Upper lobe of left lung (tissue), 6 donors: ENCODE data around the gene ACKR2. TPM values are rescaled to one million over a fixed set of nuclear protein-coding genes. Genes with fewer than 3 reads are reported as not detected.

Source experiments
- ATAC-seq, 2 donors: fragments of 200-7000 bp; cut with Tn5 transposase; one replicate each; pipeline ENCODE4 v1.9.1; 2022; ENCODE audit warnings: mild to moderate bottlenecking in 2 of 2, moderate library complexity in 2 of 2; ENCODE audit not compliant: low FRiP score in 2 of 2
- DNase-seq, 2 donors: peaks; one replicate each; pipeline ENCODE4 v3.0.0-alpha.2; 2019 to 2020
- H3K27ac ChIP-seq, 4 donors: fragments of 200-600 bp; sonication (generic); one replicate each; pipeline ENCODE4 v1.5.1; 2016 to 2019
- H3K27me3 ChIP-seq, 4 donors: fragments of 200-600 bp; sonication (generic); one replicate each; pipeline ENCODE4 v1.5.1; 2017 to 2019
- H3K36me3 ChIP-seq, 4 donors: fragments of 200-600 bp; sonication (generic); one replicate each; pipeline ENCODE4 v1.5.1; 2016 to 2019
- H3K4me1 ChIP-seq, 4 donors: fragments of 200-600 bp; sonication (generic); one replicate each; pipeline ENCODE4 v1.5.1; 2018 to 2019
- H3K4me3 ChIP-seq, 4 donors: fragments of 200-600 bp; sonication (generic); one replicate each; pipeline ENCODE4 v1.5.1; 2017 to 2019; ENCODE audit warnings: mild to moderate bottlenecking in 2 of 4, moderate library complexity in 1 of 4
- H3K9me3 ChIP-seq, 4 donors: fragments of 200-600 bp; sonication (generic); one replicate each; pipeline ENCODE4 v1.5.1; 2018 to 2019
- EP300 ChIP-seq, 4 donors: sonication (generic); formaldehyde crosslinking; IDR thresholded peaks; one replicate each; pipeline ENCODE4 v1.5.1; 2017; ENCODE audit warnings: antibody characterized with exemption in 4 of 4, control low read depth in 2 of 4
- POLR2A ChIP-seq, 4 donors: fragments of 450-650 bp; IDR thresholded peaks; one replicate each; pipeline ENCODE4 v1.5.1; 2016 to 2017; ENCODE audit warnings: antibody characterized with exemption in 4 of 4, mild to moderate bottlenecking in 2 of 4
- POLR2AphosphoS5 ChIP-seq, 2 donors: sonication (generic); formaldehyde crosslinking; IDR thresholded peaks; one replicate each; pipeline ENCODE4 v1.5.1; 2017; ENCODE audit warnings: antibody characterized with exemption in 2 of 2
- WGBS, 2 donors: methylation state at CpG; one replicate each; pipeline ENCODE4 v1.1.5; 2017 to 2018; 5-methylcytosine and 5-hydroxymethylcytosine counted together
- total RNA-seq, 6 donors: library from RNA; depleted of rRNA in 4 of 6; stranded (reverse); fragments of >200 nt in 4 of 6; gene quantifications; one replicate each; pipeline versions ENCODE4 v1.1.0 to v1.2.1, GENCODE V29; 2016 to 2021
- TF ChIP-seq, protein P1 (sequence below), 6 experiments: fragments of 450-650 bp in 4 of 6; fragments of 200-600 bp in 2 of 6; sonication (generic) in 2 of 6; IDR thresholded peaks; one replicate each; pipeline ENCODE4 v1.5.1; 2016 to 2019; ENCODE audit warnings: antibody characterized with exemption in 6 of 6
- donor health status: DM: no; HTN: no; CAD: no; lungs with moderate emphysema.
- donor health status: DM: no; HTN: yes; CAD: no; lungs with severe emphysema.

ACKR2 gene
- total RNA-seq, 6 donors from 2014 or later = 1.1 to 8.2 (median 2.3) TPM; not detected in 1

DNA sequence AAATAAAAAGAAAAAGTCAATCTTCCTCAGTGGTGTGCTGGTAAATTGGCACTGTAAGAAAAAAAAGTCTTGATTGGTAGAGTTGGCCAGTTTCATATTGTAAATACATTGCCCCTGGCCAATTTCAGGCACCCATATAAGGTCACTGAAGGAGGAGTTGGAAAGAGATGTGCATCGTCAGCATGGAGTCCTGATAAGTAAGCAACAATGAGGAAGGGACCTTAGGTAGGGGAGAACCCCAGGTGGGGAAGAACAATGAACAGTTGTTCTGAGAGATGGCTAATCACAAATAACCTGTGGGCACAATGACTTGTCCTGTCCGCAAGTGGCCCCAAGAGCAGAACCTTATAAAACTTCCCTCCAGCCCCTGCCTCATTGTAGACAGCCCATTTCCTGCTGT is 75.1 kb downstream of the ACKR2 start:
- Histone ChIP-seq H3K4me1 (peaks cover 3 to 11% (median 8%) of the 10 kb centered on the region in 4 donors), H3K9me3 (no peaks in the 10 kb centered on the region), H3K36me3 (no peaks in the 10 kb centered on the region), H3K4me3 (no peak overlapping the region), H3K27ac (no peak overlapping the region), H3K27me3 (no peaks in the 10 kb centered on the region)
- ATAC-seq (no peak), DNase-seq (no peak)
- 55 to 84% methylated on average over 2 of the region's 2 CpGs for WGBS, 2 donors
- TF ChIP-seq EP300 (IDR thresholded peaks at IDR 0.05) = no peak
- TF ChIP-seq, protein P1, sequence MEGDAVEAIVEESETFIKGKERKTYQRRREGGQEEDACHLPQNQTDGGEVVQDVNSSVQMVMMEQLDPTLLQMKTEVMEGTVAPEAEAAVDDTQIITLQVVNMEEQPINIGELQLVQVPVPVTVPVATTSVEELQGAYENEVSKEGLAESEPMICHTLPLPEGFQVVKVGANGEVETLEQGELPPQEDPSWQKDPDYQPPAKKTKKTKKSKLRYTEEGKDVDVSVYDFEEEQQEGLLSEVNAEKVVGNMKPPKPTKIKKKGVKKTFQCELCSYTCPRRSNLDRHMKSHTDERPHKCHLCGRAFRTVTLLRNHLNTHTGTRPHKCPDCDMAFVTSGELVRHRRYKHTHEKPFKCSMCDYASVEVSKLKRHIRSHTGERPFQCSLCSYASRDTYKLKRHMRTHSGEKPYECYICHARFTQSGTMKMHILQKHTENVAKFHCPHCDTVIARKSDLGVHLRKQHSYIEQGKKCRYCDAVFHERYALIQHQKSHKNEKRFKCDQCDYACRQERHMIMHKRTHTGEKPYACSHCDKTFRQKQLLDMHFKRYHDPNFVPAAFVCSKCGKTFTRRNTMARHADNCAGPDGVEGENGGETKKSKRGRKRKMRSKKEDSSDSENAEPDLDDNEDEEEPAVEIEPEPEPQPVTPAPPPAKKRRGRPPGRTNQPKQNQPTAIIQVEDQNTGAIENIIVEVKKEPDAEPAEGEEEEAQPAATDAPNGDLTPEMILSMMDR (IDR thresholded peaks at IDR 0.05) = no peak
- no peak for TF ChIP-seq POLR2A (IDR thresholded peaks at IDR 0.05)
- TF ChIP-seq POLR2AphosphoS5 (IDR thresholded peaks at IDR 0.05) = no peak

DNA sequence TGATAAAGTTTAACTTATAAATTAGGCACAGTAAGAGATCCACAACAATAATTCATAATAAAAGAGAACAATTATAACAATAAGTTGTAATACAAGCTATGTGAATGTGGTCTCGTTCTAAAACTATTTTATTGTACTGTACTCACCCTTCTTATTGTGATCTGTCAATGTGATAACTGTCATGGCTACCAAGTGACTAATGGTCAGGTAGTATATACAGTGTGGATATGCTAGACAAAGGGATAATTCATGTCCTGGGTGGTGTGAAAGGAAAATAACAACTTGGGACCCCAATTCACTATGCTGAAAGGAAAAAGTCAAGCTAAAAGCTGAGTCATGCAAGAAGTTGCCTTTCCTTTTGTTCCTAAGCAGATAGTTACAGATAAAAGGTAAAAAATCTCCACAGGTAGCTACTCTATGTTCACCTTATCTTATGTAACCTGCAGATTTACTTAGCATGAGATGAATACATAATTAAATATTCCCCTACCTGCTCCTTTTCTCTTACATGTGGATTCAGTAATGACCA is 77.1 kb downstream of the ACKR2 start:
- H3K9me3 ChIP-seq = no peaks in the 10 kb centered on the region
- WGBS, 2 donors = 84 to 90% methylated on average over 1 of the region's 1 CpG
- ATAC-seq = no peak

DNA sequence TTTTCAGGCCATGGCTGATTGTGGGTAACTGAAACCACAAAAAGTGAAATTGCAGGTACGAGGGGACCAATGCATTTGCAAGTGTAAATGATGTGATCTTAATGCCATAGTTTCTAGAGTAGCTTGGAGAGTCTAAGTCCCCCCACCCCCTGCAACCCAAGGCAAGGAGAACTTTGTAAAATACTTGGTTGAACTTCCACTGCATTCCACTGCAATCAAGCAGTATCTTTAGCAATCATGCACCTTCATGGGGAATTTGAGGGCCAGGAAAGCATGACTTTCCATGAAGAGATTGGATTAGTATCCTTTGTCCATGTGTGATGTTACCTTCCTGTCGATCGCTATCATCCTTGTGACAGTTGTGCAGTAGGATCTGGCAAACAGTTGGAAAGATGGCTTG is 77.8 kb downstream of the ACKR2 start:
- DNase-seq (no peak), ATAC-seq (no peak)
- H3K4me1 ChIP-seq = no peaks in the 10 kb centered on the region
- 79 to 89% methylated on average over 3 of the region's 3 CpGs for WGBS, 2 donors
- no peak overlapping the region for H3K4me3 ChIP-seq
- no peaks in the 10 kb centered on the region for H3K36me3 ChIP-seq
- H3K27ac ChIP-seq = no peak overlapping the region
- TF ChIP-seq, protein P1 (IDR thresholded peaks at IDR 0.05) = no peak
- TF ChIP-seq EP300 (IDR thresholded peaks at IDR 0.05) (no peak), POLR2AphosphoS5 (IDR thresholded peaks at IDR 0.05) (no peak), POLR2A (IDR thresholded peaks at IDR 0.05) (no peak)
- H3K9me3 ChIP-seq = no peaks in the 10 kb centered on the region
- H3K27me3 ChIP-seq = no peaks in the 10 kb centered on the region

More for the DNA sequence above, 77.1 kb downstream of the ACKR2 start:
- Histone ChIP-seq H3K36me3 (no peaks in the 10 kb centered on the region), H3K27me3 (no peaks in the 10 kb centered on the region), H3K27ac (no peak overlapping the region), H3K4me3 (no peak overlapping the region), H3K4me1 (peaks cover 0 to 3% (median 2%) of the 10 kb centered on the region in 4 donors)
- no peak for DNase-seq
- TF ChIP-seq POLR2AphosphoS5 (IDR thresholded peaks at IDR 0.05) (no peak), POLR2A (IDR thresholded peaks at IDR 0.05) (no peak), EP300 (IDR thresholded peaks at IDR 0.05) (no peak)
- TF ChIP-seq, protein P1 (IDR thresholded peaks at IDR 0.05) = no peak

DNA sequence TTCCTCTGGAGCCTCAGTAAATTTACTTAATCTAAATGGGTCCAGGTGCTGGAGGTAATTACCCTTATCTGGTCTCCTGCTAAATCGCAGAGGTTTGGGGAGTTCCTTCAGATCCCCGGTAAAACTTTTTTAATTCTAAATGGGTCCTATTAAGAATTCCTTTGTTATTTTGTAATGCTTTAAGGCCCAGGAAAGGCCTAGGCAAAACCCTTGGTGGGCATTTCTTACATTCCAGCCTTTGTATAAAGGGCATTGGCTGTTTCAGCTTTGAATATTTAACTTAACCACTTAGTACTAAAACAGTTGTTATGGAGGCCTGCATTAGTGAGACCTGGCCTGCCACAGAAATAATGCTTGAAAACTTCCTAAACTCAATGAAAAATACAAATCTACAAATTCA is 81.8 kb downstream of the ACKR2 start:
- 78 to 82% methylated on average over 2 of the region's 2 CpGs for WGBS, 2 donors

More for the DNA sequence above, 81.8 kb downstream of the ACKR2 start:
- Histone ChIP-seq H3K4me1 (no peaks in the 10 kb centered on the region), H3K4me3 (no peak overlapping the region), H3K36me3 (no peaks in the 10 kb centered on the region), H3K27me3 (no peaks in the 10 kb centered on the region), H3K27ac (no peak overlapping the region), H3K9me3 (no peaks in the 10 kb centered on the region)
- no peak for TF ChIP-seq EP300 (IDR thresholded peaks at IDR 0.05)
- TF ChIP-seq, protein P1 (IDR thresholded peaks at IDR 0.05) = no peak
- TF ChIP-seq POLR2A (IDR thresholded peaks at IDR 0.05) = no peak
- TF ChIP-seq POLR2AphosphoS5 (IDR thresholded peaks at IDR 0.05) = no peak
- no peak for ATAC-seq
- no peak for DNase-seq
